Smooth muscle cell (in vitro differentiated cells): ENCODE data around the gene GPR158. TPM values are rescaled to one million over a fixed set of nuclear protein-coding genes. Genes with fewer than 3 reads are reported as not detected.

ENCODE experiments used
- DNase-seq: peaks from one replicate; lab custom pipeline; 2025; ENCODE audit not compliant: unreplicated experiment; lab: John Stamatoyannopoulos, UW
- H2AFZ ChIP-seq: fragments of 200-600 bp; sonication (generic); 2 replicates; pipeline ENCODE4 v1.6.0; 2016; ENCODE audit warnings: antibody characterized with exemption, low read depth, mild to moderate bottlenecking
- H3F3A ChIP-seq: fragments of 200-600 bp; sonication (generic); 2 replicates; pipeline ENCODE4 v1.6.0; 2017; ENCODE audit warnings: antibody characterized with exemption, low read depth
- H3K27ac ChIP-seq: fragments of 200-600 bp; sonication (generic); 2 replicates; pipeline ENCODE4 v1.5.1; 2016; ENCODE audit warnings: low read depth, mild to moderate bottlenecking
- H3K27me3 ChIP-seq: fragments of 200-600 bp; sonication (generic); 2 replicates; pipeline ENCODE4 v1.6.1; 2016; ENCODE audit warnings: low read depth, mild to moderate bottlenecking
- H3K36me3 ChIP-seq: fragments of 200-600 bp; sonication (generic); 2 replicates; pipeline ENCODE4 v1.5.1; 2016; ENCODE audit warnings: low read depth
- H3K4me1 ChIP-seq: fragments of 200-600 bp; sonication (generic); 2 replicates; pipeline ENCODE4 v1.5.1; 2016; ENCODE audit warnings: low read depth
- H3K4me2 ChIP-seq: fragments of 200-600 bp; sonication (generic); 2 replicates; pipeline ENCODE4 v1.6.0; 2016; ENCODE audit warnings: mild to moderate bottlenecking
- H3K4me3 ChIP-seq: fragments of 200-600 bp; sonication (generic); 2 replicates; pipeline ENCODE4 v1.5.1; 2016; ENCODE audit warnings: mild to moderate bottlenecking
- H3K79me2 ChIP-seq: fragments of 200-600 bp; sonication (generic); 2 replicates; pipeline ENCODE4 v1.6.0; 2016; ENCODE audit warnings: low read depth, mild to moderate bottlenecking
- H3K9ac ChIP-seq: fragments of 200-600 bp; sonication (generic); 2 replicates; pipeline ENCODE4 v1.6.0; 2016; ENCODE audit warnings: low read depth
- H3K9me3 ChIP-seq: fragments of 200-600 bp; sonication (generic); replicated peaks from 2 replicates; pipeline ENCODE4 v1.5.1; 2016; ENCODE audit warnings: low read depth
- H4K20me1 ChIP-seq: fragments of 200-600 bp; sonication (generic); 2 replicates; pipeline ENCODE4 v1.6.0; 2016; ENCODE audit warnings: low read depth
- CTCF ChIP-seq: fragments of 200-600 bp; sonication (generic); IDR thresholded peaks from 2 replicates; pipeline ENCODE4 v1.5.1; 2017; ENCODE audit warnings: borderline replicate concordance, mild to moderate bottlenecking, antibody characterized with exemption; ENCODE audit not compliant: insufficient read depth, poor library complexity, severe bottlenecking
- whole genome bisulfite sequencing: methylation state at CpG from one replicate; pipeline ENCODE4 v1.1.7; 2016; ENCODE audit warnings: low lambda C conversion rate; 5-methylcytosine and 5-hydroxymethylcytosine counted together
- polyA plus RNA-seq: library from polyadenylated mRNA; unstranded; fragments of >200 nt; fragmentation: Nextera tagmentation; extraction: Ambion mirVana; gene quantifications from 2 replicates; pipeline ENCODE4 v1.2.1, GENCODE V29; 2016
- total RNA-seq: library from RNA; depleted of rRNA; stranded (reverse); fragments of >200 nt; gene quantifications from 2 replicates; pipeline ENCODE4 v1.2.3, GENCODE V29; 2014

GPR158 gene
- total and polyA plus RNA-seq, 2 experiments from 2014 or later: 1.5 to 5.5 TPM

DNA sequence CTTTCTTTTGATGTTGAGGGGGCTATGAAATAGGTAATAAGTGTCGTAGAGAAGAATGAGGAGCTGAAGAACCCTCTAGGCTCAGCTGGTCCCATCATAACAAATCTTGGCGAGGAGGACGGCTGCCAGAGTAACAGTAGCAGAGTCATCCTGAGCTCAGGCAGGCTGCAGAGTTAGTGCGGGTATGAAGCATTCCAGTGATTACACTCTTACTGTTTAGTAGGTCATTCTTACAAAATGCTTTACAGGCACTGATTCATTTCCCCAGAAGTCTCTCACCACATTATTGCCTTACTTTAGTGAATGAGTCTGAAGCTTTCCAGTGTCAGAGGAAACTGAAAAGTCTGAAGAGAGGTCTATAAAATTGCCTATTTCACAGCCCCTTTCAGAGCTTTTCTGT is 43.9 kb upstream of the GPR158 start:
- Histone ChIP-seq H3K4me2 (no peak overlapping the region), H3K27ac (peak overlapping the region; percentile 77), H3K4me1 (no peaks in the 10 kb centered on the region), H4K20me1 (no peaks in the 10 kb centered on the region), H3K36me3 (no peaks in the 10 kb centered on the region), H3K79me2 (no peaks in the 10 kb centered on the region), H3K4me3 (no peak overlapping the region), H3F3A (peaks cover 5% of the 10 kb centered on the region), H3K9ac (peak overlapping the region; percentile 44), H3K27me3 (no peaks in the 10 kb centered on the region), H2AFZ (no peak overlapping the region), H3K9me3 (no peaks in the 10 kb centered on the region)
- 50% methylated on average over 4 of the region's 4 CpGs for WGBS
- DNase-seq: no peak
- TF ChIP-seq CTCF: no peak

GRCh38 chr10:25142116-25142864 is 32.5 kb upstream of the GPR158 start:
- no peaks in the 10 kb centered on the region for H3K4me1 ChIP-seq
- H3K4me2 ChIP-seq: no peak overlapping the region
- no peaks in the 10 kb centered on the region for H3K9me3 ChIP-seq
- H4K20me1 ChIP-seq: no peaks in the 10 kb centered on the region
- no peak overlapping the region for H3K4me3 ChIP-seq
- H3K9ac ChIP-seq: no peak overlapping the region
- no peak for DNase-seq
- TF ChIP-seq CTCF: no peak
- no peaks in the 10 kb centered on the region for H3K36me3 ChIP-seq
- no peaks in the 10 kb centered on the region for H3F3A ChIP-seq
- H3K79me2 ChIP-seq: no peaks in the 10 kb centered on the region
- H3K27me3 ChIP-seq: no peaks in the 10 kb centered on the region
- WGBS: 54% methylated on average over 12 of the region's 12 CpGs
- H2AFZ ChIP-seq: no peak overlapping the region
- H3K27ac ChIP-seq: no peak overlapping the region

GRCh38 chr10:25157650-25158049 is 17.2 kb upstream of the GPR158 start:
- H3K79me2 ChIP-seq: no peaks in the 10 kb centered on the region

More at GRCh38 chr10:25157650-25158049, 17.2 kb upstream of the GPR158 start:
- no peaks in the 10 kb centered on the region for H3K4me1 ChIP-seq
- no peaks in the 10 kb centered on the region for H3K36me3 ChIP-seq
- no peak for TF ChIP-seq CTCF
- WGBS: 81% methylated on average over 3 of the region's 3 CpGs
- no peaks in the 10 kb centered on the region for H3F3A ChIP-seq
- no peak overlapping the region for H2AFZ ChIP-seq
- H3K9ac ChIP-seq: no peak overlapping the region
- no peaks in the 10 kb centered on the region for H3K27me3 ChIP-seq
- H3K4me3 ChIP-seq: no peak overlapping the region
- H3K9me3 ChIP-seq: no peaks in the 10 kb centered on the region
- H4K20me1 ChIP-seq: no peaks in the 10 kb centered on the region
- no peak overlapping the region for H3K4me2 ChIP-seq
- DNase-seq: no peak
- no peak overlapping the region for H3K27ac ChIP-seq
